GM12875 (cell line): ENCODE results near the gene DNAJC12.

Experiments used
- H3K4me3 ChIP-seq: one replicate; pipeline ENCODE4 v1.5.1; 2011; ENCODE audit warnings: low read depth, low read length, control low read depth
- TF ChIP-seq, protein P1 (sequence below): IDR thresholded peaks from 2 replicates; pipeline ENCODE4 v1.5.1; 2011; ENCODE audit warnings: low read depth, mild to moderate bottlenecking, control low read depth, inconsistent platforms, low read length, moderate library complexity, borderline replicate concordance; ENCODE audit not compliant: insufficient read depth

Gene DNAJC12

DNA sequence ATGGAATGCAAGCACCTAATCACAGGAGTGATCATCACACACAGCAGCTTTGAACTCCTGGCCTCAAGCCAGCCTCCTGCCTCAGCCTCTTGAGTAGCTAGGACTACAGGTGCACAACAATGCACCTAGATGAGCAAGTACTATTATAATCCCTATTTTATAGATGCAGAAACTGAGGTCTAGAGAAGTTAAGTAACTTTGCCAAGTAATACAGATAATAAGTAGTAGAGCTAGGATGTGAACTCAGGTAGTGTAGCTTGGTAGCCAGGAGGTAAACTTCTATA is 33.7 kb downstream of the DNAJC12 start:
- no peak overlapping the region for H3K4me3 ChIP-seq
- TF ChIP-seq, protein P1, sequence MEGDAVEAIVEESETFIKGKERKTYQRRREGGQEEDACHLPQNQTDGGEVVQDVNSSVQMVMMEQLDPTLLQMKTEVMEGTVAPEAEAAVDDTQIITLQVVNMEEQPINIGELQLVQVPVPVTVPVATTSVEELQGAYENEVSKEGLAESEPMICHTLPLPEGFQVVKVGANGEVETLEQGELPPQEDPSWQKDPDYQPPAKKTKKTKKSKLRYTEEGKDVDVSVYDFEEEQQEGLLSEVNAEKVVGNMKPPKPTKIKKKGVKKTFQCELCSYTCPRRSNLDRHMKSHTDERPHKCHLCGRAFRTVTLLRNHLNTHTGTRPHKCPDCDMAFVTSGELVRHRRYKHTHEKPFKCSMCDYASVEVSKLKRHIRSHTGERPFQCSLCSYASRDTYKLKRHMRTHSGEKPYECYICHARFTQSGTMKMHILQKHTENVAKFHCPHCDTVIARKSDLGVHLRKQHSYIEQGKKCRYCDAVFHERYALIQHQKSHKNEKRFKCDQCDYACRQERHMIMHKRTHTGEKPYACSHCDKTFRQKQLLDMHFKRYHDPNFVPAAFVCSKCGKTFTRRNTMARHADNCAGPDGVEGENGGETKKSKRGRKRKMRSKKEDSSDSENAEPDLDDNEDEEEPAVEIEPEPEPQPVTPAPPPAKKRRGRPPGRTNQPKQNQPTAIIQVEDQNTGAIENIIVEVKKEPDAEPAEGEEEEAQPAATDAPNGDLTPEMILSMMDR, result no peak

GRCh38 chr10:67803588-67804394 is 34.2 kb downstream of the DNAJC12 start:
- TF ChIP-seq, protein P1, result no peak
- H3K4me3 ChIP-seq, result no peak overlapping the region

- no peak overlapping the region for H3K4me3 ChIP-seq
- TF ChIP-seq, protein P1, result no peak
These were observed 35.0 kb downstream of the DNAJC12 start for GRCh38 chr10:67802767-67803538.

DNA sequence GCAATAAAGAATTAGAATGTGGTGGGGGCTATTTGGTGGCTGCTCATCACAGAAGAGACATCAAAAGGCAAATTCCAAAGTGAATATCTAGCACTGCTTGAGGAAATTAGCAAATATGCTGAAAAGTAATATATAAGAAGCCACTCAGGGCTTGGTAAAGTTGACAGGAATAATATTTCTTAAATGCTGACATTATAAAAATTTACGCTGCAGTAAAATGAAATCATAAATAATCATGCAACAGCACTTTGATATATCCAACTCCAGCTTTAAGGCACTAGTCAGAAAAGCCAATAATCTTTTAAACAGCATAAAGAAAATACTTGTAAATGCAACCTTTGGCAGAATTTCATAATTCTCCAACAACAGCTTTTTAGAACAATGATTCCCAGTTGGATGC is 36.9 kb downstream of the DNAJC12 start:
- H3K4me3 ChIP-seq, result no peak overlapping the region
- TF ChIP-seq, protein P1, result no peak

- no peak overlapping the region for H3K4me3 ChIP-seq
- TF ChIP-seq, protein P1, result no peak
These were observed 43.0 kb downstream of the DNAJC12 start for GRCh38 chr10:67794909-67795460.

GRCh38 chr10:67794256-67794655 is 43.7 kb downstream of the DNAJC12 start:
- H3K4me3 ChIP-seq, result no peak overlapping the region
- TF ChIP-seq, protein P1, result no peak
